Stimulated activated CD8-positive, alpha-beta memory T cell treated with anti-CD3 and anti-CD28 coated beads, Interleukin-15, amount 100 ng/mL, for 4 hours (primary cell): Measurements from ENCODE around the gene SV2B.

ENCODE experiments used
- DNase-seq, 2 donors: peaks; one replicate each; pipeline ENCODE4 v3.0.0-alpha.2; 2020; ENCODE audit warnings: low read depth in 2 of 2

The SV2B gene

GRCh38 chr15:91228383-91228782 lies 128.3 kb downstream of the SV2B start:
- DNase-seq, result no peak

DNA sequence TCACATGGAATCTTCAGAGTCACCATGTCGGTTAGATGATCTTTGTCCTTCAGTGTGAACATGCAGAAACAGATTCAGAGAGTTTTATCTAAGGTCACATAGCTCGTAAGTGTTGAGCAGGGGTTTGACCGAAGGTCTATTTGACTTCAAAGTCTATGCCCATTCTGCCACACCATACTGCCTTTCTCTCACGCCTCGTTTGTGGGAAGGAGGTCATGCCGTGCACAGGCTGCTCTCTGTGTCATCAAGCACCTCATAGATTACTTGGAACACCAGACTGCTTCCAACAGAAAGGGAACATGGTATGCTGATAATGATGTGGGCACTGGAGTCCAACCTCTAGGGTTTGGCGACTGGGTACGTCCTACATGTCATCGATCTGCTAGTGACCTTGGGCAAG lies 128.8 kb downstream of the SV2B start:
- no peak for DNase-seq

DNA sequence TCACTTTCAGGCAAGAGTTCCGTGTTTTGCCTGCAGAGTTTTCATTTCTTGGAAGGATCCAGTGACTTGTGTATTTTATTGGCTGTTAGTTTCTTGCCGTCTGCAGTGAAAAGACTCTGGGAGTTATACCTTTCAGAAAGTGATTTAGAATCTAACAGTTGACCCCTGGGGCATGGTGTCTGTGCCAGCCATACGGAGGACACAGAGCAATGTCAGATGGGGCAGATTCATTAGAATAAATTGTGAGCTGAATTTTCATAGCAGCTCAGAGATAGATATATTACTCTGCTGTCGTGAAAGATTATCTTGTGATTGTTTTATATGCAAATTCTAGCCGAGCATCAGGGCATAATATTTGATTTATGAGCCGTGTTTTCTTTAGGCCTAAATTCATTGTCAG lies 131.6 kb downstream of the SV2B start:
- no peak for DNase-seq

- no peak for DNase-seq
Observed at GRCh38 chr15:91234759-91235158, 134.7 kb downstream of the SV2B start.

GRCh38 chr15:91235376-91235775 lies 135.3 kb downstream of the SV2B start:
- DNase-seq, result no peak

GRCh38 chr15:91237445-91237844 lies 137.4 kb downstream of the SV2B start:
- no peak for DNase-seq

GRCh38 chr15:91238644-91239425 lies 138.8 kb downstream of the SV2B start:
- no peak for DNase-seq

GRCh38 chr15:91243826-91244225 lies 143.8 kb downstream of the SV2B start:
- no peak for DNase-seq

DNA sequence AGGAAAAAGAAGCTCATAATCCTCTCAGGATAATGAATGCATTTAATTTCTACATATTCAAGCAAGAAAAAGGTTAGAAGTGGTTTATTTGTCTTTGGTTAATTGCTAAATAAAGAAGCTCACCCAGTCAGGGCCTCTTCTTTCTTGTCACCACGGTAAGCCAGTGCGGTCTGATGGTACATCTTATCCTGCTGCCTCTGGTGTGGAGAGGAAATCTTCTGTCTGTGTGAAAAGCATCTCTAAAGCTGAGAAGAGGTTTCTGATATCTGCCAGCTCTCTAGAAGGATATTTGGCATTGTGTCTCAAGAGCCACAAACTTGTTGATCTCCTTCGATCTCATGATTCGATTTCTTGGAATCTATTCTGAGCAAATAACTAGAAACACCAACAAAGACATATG lies 144.9 kb downstream of the SV2B start:
- DNase-seq, result no peak

DNA sequence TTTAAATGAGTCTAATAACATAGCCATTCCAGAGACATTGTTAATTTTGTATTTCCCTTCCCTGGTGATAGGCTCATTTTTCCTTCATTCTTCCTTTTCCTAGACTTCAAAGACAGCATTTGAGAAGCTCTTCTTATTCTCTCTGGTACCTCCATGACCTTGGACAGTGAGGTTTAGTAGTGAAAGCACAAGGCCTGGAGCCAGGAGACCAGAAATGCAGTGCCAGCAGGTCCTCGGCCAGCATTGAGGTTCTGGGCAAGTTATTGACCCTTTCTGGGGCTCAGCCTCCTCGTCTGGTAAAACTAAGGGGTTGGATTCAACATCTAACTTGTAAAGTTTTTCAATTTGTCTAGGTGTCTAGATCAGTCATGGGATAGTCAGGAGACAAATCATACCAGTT lies 146.9 kb downstream of the SV2B start:
- DNase-seq, result no peak

- no peak for DNase-seq
Observed at GRCh38 chr15:91249591-91249990, 149.5 kb downstream of the SV2B start.

GRCh38 chr15:91252322-91252721 lies 152.3 kb downstream of the SV2B start:
- DNase-seq, result no peak

DNA sequence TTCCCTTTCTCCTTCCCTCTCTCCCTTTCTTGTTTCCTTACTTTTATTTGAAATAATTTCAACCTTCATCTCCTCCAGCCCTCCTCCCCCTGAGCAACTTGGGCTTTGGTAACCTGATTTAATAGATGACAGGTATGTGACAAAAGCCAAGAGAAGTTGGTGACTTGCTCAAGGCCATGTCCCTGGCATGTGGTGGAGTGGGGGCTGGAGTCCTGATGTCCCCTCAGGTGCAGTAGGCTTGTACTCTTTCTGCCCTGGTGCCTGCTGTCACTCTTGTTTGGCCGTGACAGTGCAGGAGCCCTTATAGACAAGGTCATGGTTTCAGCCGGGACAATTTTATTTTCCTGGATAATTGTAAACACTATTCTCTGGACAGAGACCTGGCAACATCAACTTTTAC lies 152.7 kb downstream of the SV2B start:
- DNase-seq, result no peak

DNA sequence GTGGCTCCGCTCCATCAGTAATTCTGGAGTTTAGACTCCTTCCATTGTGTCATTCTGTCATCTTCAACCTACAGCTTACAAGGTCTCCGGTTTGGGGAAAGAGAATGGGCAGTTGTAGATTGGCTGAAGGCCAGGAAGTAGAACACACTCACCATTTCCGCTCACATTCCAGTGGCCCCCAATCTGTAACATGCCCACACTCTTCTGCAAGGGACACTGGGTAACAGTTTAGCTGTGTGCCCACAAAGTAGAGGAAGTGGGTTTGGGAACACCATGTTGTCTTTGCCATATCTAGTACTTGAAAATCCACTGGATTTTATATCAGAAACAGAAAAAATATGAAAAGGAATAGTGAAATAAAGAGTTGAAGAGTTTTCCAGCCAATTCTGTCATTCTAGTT lies 153.5 kb downstream of the SV2B start:
- DNase-seq, result no peak

DNA sequence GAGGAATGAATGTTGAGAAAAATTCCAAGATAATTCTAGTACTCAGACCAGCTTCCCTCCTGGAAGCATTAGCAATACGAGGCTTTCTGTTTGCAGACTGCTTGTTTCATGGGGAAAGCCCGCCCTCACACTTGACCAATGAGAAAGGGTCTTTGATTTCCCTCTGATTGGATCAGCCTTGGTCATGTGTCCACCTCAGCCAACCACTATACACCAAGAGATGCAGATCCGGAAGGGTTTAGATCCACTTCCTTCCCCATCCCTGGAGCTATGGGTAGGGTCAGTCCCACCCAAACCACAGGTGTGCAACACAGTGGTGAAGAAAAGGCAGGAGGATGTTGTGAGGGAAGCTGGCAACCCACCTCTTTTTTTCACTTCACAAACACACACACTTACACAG lies 154.7 kb downstream of the SV2B start:
- no peak for DNase-seq

DNA sequence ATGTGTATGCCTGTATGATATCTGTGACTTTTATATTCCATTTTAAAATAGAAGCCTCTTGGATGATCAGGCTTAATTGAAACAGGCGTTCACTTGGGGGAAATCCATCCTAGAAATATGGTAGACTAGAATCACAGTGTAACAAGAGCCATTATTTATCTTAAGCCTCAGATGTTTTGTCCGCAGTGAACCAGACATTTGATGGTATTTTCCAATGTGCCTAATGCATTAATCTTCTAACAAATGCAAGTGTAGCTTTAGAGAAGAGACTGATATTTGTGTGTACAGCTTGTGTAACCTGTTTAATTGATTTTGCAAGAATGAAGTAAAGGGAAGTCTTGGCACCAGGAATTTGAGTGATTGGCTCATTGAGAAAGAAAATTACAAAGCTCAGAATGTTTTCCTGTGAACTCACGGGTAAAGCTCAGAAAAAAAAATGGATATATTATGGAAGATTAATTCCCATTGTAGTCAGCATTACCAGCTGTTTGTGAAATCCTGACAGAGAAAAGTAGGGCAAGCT lies 155.7 kb downstream of the SV2B start:
- DNase-seq, result no peak

- no peak for DNase-seq
Observed at GRCh38 chr15:91257746-91258414, 157.8 kb downstream of the SV2B start.

DNA sequence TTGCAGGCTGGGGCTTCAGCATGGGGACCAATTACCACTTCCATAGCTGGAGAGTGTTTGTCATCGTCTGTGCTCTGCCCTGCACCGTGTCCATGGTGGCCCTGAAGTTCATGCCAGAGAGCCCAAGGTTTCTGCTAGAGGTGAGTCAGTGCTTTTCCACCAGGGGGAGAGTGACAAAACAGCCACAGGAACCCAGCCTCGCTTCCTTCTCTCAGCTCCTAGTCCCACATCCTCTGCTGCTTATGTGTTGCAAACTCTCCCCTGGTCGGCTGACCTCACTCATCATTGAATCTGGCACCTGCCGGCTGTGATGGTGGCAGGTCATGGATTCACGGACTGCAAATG lies 158.3 kb downstream of the SV2B start:
- DNase-seq, result no peak

DNA sequence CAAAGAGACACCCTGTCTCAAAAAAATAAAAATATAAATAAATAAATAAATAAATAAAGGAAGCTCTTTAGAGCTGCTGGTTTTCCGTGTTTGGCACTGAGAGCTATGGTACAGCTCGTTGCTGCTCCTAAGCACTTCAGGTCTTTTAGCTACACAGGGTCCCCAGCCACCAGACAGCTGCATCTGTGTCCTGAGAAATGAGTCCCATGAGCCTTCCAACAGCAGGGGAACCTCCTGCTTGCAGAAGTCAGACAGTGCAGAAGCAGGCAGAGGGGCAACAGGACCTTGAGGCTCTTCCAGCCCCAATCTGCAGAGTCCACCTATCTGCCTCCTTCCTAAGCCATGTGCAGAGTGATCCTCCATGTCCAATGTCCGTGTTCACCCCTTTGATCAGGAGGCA lies 159.0 kb downstream of the SV2B start:
- no peak for DNase-seq

DNA sequence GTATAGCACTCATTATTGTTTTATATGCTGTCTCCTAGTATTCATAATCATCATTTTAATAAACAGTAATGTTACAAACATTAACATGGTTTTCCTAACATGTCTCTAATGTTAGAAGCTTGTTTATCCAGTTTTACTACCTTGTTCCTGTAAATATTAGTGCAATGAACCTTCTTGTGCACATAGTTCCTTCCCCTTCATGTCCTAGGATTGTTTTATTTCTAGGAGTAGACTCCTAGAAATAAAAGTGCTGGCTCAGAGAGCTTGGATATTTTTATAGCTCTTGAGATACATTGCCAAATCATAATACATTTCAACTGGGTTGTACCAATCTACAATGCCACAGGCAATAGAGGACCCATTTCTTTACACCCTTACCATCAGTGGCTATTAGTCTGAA lies 161.3 kb downstream of the SV2B start:
- no peak for DNase-seq

DNA sequence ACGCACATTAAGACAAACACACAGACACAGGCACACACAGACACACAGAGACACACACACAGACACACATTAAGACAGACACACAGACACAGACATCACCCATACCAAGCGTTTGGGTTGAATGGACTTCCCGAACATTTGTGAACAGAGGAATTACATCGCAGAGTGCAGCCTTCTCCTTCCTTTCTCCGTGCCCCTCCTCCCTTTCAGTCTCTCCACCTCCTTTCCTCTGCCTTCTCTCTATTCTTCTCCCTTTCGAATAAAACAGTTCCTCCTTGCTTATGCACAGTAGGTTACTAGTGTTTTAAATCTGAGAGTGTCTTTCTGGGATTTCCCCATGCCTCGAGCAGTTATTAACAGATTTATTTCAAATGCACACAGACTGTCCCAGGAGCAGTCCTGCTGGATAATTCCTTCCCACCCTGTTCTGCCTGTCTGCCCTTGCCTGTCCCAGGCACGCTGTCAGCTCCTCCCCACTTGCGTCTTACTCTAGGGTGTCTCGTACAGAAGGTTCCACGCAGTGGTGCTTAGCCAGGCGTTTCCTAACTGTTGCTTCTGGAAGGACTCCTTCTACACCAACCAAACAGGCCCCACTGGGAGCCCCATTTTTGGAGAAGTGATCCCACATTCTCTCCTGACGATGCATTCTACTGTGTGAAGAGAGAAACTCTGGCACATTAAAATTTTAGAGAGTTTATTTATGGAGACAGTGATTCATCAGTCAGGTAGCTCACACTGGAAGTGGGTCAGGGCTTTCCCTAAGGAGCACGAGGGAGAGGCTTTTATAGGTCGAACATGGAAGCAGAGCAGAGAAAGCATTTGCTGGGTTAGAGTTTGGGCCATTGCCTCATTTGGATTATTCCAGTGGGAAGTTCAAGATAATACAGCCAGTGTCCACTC lies 163.8 kb downstream of the SV2B start:
- DNase-seq, result no peak

- no peak for DNase-seq
Observed at GRCh38 chr15:91264651-91265351, 164.7 kb downstream of the SV2B start.
